Upper lobe of right lung (tissue), 1 donor: ENCODE results near the gene GMDS. TPM values are rescaled to one million over a fixed set of nuclear protein-coding genes. Genes with fewer than 3 reads are reported as not detected.
"Not testable (repeated sequence)": the region's sequence is repeated elsewhere in the genome, so short reads cannot be mapped to it uniquely, and the experiment has no call there.

Source experiments
- ATAC-seq: fragments of 200-7000 bp; cut with Tn5 transposase; one replicate; pipeline ENCODE4 v1.9.1; 2020; ENCODE audit warnings: mild to moderate bottlenecking, moderate library complexity
- DNase-seq: peaks from one replicate; pipeline ENCODE4 v3.0.0-alpha.2; 2020
- H3K27ac ChIP-seq: fragments of 200-600 bp; one replicate; pipeline ENCODE4 v1.8.0; 2022
- H3K27me3 ChIP-seq: fragments of 200-600 bp; one replicate; pipeline ENCODE4 v1.8.0; 2022; ENCODE audit warnings: mild to moderate bottlenecking
- H3K36me3 ChIP-seq: fragments of 200-600 bp; one replicate; pipeline ENCODE4 v1.8.0; 2022
- H3K4me1 ChIP-seq: fragments of 200-600 bp; one replicate; pipeline ENCODE4 v1.8.0; 2022
- H3K4me3 ChIP-seq: fragments of 200-600 bp; one replicate; pipeline ENCODE4 v1.8.0; 2022; ENCODE audit warnings: mild to moderate bottlenecking
- H3K9me3 ChIP-seq: fragments of 200-600 bp; one replicate; pipeline ENCODE4 v1.8.0; 2022
- CTCF ChIP-seq: fragments of 200-600 bp; IDR thresholded peaks from one replicate; pipeline ENCODE4 v1.8.0; 2022; ENCODE audit warnings: antibody characterized with exemption
- intact Hi-C: fragments of 100-400 bp; cut with DNase I; formaldehyde crosslinking; loops from one replicate; pipeline ENCODE4 v1.11.0; 2022
- total RNA-seq: library from RNA; stranded (reverse); fragmentation: NEBNext Ultra II Directional; extraction: Animal tissue kit (Norgen Biotek cat#: 25700); gene quantifications from one replicate; pipeline ENCODE4 v1.2.1, GENCODE V29; 2021
- donor health status: DM: no; HTN: yes; CAD: no; lungs with severe emphysema.

GMDS gene
- total RNA-seq, 1 donor from 2014 or later = 12.2 TPM

- ATAC-seq (no peak), DNase-seq (no peak)
- H3K27me3 ChIP-seq = no peaks in the 10 kb centered on the region
- H3K4me1 ChIP-seq = no peaks in the 10 kb centered on the region
- no peak overlapping the region for H3K4me3 ChIP-seq
- no peak for TF ChIP-seq CTCF
- H3K36me3 ChIP-seq = no peaks in the 10 kb centered on the region
- intact Hi-C loops = no loop called here
- no peaks in the 10 kb centered on the region for H3K9me3 ChIP-seq
- H3K27ac ChIP-seq = no peak overlapping the region
Observed at GRCh38 chr6:1697688-1698351, 547.6 kb downstream of the GMDS start.

GRCh38 chr6:1696463-1696850 is 548.9 kb downstream of the GMDS start:
- no peaks in the 10 kb centered on the region for H3K9me3 ChIP-seq
- no peaks in the 10 kb centered on the region for H3K27me3 ChIP-seq
- ATAC-seq (no peak), DNase-seq (no peak)
- TF ChIP-seq CTCF = no peak
- H3K4me1 ChIP-seq = no peaks in the 10 kb centered on the region
- H3K27ac ChIP-seq = no peak overlapping the region
- H3K4me3 ChIP-seq = no peak overlapping the region
- intact Hi-C loops = no loop called here
- H3K36me3 ChIP-seq = no peaks in the 10 kb centered on the region

GRCh38 chr6:1695546-1696462 is 549.6 kb downstream of the GMDS start:
- Histone ChIP-seq H3K9me3 (no peaks in the 10 kb centered on the region), H3K36me3 (no peaks in the 10 kb centered on the region), H3K4me3 (no peak overlapping the region), H3K4me1 (no peaks in the 10 kb centered on the region), H3K27me3 (no peaks in the 10 kb centered on the region), H3K27ac (no peak overlapping the region)
- DNase-seq = no peak
- ATAC-seq = no peak
- no peak for TF ChIP-seq CTCF
- intact Hi-C loops = no loop called here

- DNase-seq, H3K27ac ChIP-seq, ATAC-seq, H3K4me3 ChIP-seq, H3K9me3 ChIP-seq, intact Hi-C loops, H3K36me3 ChIP-seq, H3K27me3 ChIP-seq, H3K4me1 ChIP-seq: not testable (repeated sequence)
Observed at GRCh38 chr6:1691828-1692227, 553.6 kb downstream of the GMDS start.

GRCh38 chr6:1690656-1691055 is 554.7 kb downstream of the GMDS start:
- H3K9me3 ChIP-seq, H3K4me1 ChIP-seq, H3K27me3 ChIP-seq, H3K4me3 ChIP-seq, H3K36me3 ChIP-seq, ATAC-seq, DNase-seq, intact Hi-C loops, H3K27ac ChIP-seq: not testable (repeated sequence)

- no peak overlapping the region for H3K4me3 ChIP-seq
- DNase-seq (no peak), ATAC-seq (peak; percentile 46)
- H3K27ac ChIP-seq = no peak overlapping the region
- H3K4me1 ChIP-seq = peaks cover 14% of the 10 kb centered on the region
- no peaks in the 10 kb centered on the region for H3K27me3 ChIP-seq
- intact Hi-C loops = no loop called here
- no peaks in the 10 kb centered on the region for H3K36me3 ChIP-seq
- TF ChIP-seq CTCF = no peak
- H3K9me3 ChIP-seq = no peaks in the 10 kb centered on the region
Observed at GRCh38 chr6:1689141-1689540, 556.3 kb downstream of the GMDS start.
